Fibroblast of skin of abdomen (primary cell): Measurements from ENCODE around the gene SLX4IP.

Experiments used
- DNase-seq: peaks from one replicate; pipeline ENCODE4 v3.0.0-alpha.2; 2013

SLX4IP gene

GRCh38 chr20:10497791-10498190 is 62.7 kb downstream of the SLX4IP start:
- DNase-seq, result no peak

DNA sequence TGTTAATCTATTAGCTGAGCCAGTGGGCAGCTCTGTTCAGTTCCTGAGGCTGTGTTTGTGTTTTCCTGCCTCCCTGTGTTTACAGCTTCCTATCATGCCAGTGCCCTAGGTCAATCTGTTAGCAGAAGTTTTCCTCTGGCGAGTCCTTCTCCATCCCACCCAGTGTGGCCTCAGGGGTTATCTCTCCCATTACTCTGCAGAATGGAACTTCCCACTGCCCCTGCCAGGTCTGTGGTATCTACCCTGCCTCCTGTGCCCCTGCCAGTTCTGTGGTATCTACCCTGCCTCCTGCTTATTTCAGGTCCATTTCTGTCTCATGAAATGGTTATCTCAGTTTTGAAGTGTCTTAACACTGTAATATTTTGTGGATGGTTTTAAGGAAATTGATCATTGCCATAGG is 63.1 kb downstream of the SLX4IP start:
- DNase-seq, result no peak

GRCh38 chr20:10501402-10501801 is 66.3 kb downstream of the SLX4IP start:
- DNase-seq, result no peak

DNA sequence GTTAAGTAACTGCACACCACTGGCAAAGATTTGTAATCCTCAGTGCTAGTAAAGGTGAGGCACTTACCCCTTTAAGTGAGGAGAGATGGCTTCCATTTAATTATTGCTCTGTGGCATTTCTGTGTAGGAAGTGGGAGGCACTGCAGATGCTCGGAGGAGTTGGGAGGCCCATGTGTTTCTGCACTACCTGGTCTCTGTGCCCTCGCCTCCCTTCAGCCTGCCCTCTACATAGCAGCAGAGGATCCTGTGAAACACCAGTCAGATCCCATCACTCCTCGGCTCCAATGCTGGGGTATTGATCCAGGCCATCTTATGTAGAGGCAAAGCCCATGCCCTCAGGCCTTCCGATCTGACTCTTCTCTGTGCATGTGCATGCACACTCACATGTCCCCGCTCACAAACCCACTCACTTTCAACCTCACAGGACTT is 67.0 kb downstream of the SLX4IP start:
- no peak for DNase-seq

- DNase-seq, result no peak
Observed at GRCh38 chr20:10504608-10504993, 69.5 kb downstream of the SLX4IP start.

- DNase-seq, result peak; percentile 29
Observed at GRCh38 chr20:10504994-10505730, 70.1 kb downstream of the SLX4IP start.

DNA sequence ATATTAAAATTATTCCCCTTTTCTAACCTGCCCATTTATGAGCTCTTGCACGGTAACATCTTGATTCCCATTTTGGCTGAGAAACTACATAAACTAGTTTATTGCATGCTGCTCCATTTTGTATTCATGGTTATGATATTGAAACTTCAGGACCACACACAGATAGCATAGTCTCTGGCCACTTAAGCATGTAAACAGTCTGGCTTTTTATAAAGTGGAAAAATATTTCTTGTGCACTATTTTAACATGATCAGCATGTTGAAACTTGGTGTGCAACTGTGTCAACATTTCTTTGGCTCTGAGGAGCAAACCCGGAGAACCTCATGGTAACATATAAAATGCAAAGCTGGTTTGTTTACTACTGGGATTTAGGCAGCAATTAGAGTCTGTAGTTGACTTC is 70.7 kb downstream of the SLX4IP start:
- DNase-seq, result peak; percentile 34

DNA sequence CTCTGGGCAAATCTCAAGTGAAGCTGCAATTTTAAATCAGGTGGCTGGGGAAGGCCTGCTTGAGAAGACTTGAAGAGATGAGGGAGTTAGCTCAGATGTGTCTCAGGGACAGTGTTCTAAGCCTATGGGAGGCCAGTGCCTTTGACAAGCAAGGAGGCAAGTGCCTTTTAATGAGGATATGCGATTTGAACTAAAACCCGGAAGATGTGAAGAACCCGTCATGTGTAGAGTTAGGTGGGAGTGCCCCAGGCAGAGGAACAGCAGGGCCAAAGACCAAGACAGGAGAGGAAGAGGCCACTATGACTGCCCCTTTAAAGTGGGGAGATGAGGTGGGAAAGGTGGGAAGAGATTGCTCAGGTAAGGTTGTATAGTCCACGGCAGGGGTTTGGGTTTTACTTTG is 71.9 kb downstream of the SLX4IP start:
- DNase-seq, result no peak

- peak; percentile 20 for DNase-seq
Observed at GRCh38 chr20:10508060-10508459, 73.0 kb downstream of the SLX4IP start.

DNA sequence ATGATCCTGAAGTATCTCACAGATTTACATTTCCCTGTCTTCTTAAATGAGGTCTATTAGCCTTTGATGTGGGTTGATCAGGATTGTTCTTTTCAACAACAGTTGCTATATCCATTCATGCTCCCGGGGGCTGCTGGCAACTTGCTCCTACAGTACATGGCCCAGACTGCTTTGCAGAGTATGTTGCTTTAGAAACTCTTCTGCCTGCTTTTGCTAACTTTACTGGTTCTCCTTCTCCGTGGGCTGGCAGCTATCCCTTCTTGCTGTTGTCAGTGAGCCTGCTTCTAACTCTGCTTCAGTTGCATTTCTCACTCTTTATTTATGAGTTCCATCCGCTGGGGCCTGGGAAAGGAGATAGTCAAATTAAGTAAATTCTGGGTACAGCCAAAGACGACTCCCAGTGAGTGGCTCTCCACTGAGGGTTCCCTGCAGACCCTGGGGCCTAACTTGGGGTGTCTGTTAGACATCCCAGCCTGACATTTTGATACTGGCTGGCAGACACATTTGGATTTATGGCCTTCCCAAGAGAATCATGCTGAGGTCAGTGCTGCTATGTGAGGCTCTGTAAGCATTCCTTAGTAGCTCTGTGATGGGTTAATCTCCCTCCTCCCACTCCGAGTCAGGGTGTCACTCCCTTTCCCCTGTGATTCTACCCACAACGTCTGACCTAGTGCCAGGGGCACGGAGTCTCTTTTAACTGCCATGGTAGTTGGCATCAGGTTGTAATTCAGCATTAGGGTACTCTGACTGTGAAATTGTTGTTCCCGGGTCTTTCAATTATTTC is 73.6 kb downstream of the SLX4IP start:
- DNase-seq, result peak; percentile 74

DNA sequence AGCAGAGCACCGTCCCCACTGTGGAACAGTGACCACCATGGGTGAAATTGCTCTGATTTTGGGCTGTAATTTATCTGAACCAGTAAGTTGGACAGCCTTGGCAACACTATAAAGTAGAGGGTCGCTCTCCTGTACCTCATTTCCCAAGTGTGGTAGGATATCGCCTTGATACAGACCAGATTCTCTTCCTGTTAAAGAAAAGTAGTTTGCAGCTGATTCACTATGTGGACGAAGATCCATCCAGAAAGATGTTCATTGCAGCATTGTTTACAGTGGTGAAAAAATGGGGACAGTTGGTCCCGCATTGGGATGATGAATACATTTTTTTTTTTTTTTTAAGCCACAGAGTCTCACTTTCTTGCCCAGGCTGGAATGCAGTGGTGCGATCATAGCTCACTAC is 74.3 kb downstream of the SLX4IP start:
- no peak for DNase-seq

DNA sequence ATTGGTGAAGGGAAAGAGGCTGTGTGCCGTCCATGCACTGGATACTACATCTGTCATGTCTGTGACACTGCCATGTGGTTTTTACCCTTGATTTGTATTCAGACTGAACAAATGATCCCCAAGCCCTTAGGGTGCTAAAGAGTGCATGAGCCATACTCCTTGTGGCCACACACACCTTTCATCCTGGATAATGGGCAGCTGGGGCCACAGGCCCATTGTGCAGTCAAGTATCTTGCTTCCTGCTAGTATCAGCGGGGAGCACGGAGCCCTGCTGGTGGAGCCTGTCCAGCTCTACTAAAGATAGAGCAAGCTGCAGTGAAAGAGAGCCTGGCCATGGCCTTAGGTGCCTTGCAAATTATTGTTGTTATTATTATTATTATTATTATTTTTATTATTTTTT is 75.1 kb downstream of the SLX4IP start:
- DNase-seq, result no peak

GRCh38 chr20:10511170-10511508 is 76.0 kb downstream of the SLX4IP start:
- no peak for DNase-seq

GRCh38 chr20:10511509-10512251 is 76.6 kb downstream of the SLX4IP start:
- peak; percentile 98 for DNase-seq

GRCh38 chr20:10513061-10513460 is 78.0 kb downstream of the SLX4IP start:
- no peak for DNase-seq

- DNase-seq, result peak; percentile 39
Observed at GRCh38 chr20:10513931-10514575, 78.9 kb downstream of the SLX4IP start.

GRCh38 chr20:10516529-10516928 is 81.4 kb downstream of the SLX4IP start:
- no peak for DNase-seq

DNA sequence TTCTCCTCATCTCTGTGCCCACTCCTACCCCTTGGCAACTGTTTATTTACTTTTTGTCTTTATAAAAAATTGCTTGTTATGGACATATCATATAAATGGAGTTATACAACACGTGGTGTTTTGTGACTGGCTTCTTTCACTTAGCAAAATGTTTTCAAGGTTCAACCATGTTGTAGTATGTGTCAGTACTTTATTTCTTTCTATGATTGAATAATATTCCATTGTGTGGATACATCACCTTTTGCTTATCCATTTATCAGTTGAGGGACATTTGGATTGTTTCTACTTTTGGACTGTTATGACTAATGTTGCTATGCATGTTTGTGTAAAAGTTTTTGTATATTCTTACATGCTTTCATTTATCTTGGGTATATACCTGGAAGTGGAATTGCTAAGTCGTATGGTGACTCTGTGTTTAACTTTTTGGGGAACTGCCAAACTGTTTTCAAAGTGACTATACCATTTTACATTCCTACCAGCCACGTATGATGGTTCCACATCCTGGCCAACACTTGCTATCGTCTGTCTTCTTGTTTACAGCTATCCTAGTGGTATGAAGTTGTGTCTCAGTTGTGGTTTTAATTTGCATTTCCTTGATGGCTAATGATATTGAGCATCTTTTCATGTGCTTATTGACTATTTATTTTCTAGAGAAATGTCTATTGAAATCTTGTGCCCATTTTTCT is 84.4 kb downstream of the SLX4IP start:
- peak; percentile 67 for DNase-seq

DNA sequence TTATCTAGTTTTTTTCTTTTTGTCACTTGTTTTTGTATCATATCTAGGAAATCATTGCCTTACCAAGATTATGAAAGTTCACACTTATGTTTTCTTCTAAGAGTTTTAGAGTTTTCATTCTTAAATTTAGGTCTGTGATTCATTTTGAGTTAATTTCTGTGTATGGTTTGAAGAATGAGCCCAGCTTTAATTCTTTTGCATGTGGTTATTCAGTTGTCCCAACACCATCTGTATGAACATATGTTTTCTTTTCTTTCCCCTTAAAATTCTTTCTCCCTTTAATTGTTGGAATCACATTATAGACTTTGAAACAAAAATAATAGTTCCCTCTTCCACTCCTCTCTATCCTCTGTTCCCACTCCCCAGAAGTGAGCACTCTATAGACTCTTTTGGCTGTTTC is 85.4 kb downstream of the SLX4IP start:
- peak; percentile 40 for DNase-seq

DNA sequence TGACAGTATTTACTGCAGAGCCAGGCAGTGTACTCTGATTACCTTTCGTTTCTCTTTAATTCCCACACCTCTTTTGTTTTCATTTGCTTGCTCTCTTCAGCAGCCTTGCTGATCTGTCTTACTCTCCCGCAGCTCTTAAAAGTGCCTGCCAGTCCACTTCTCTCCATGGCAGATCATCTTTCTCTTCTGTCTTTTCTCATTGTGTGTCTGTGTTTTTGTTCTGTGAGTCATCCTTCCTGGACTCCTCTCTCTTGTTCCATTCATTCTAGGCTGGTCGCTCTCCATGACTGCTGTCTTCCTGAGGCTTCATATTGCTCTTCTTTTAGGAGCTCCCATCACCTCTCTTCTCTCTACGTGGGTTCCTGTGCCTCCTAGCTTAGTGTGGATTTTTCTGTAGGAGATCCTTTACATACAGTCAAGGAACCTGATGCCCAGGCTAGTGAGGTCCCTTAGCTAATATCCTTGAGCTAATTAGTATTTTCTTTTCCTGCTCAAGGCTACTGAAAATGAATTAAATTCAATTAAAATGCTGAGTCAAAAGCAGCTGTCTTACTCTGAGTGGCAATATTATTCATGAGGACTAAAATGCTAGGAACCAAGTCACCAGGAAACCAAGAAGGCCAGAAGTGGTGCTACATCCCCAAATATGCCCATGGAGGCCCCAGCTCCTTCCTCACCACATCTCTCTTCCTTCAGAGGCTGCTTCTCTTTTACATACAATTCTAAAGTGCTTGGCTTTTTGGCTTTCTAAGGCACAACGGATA is 86.1 kb downstream of the SLX4IP start:
- peak; percentile 84 for DNase-seq

GRCh38 chr20:10521836-10522235 is 86.7 kb downstream of the SLX4IP start:
- DNase-seq, result no peak

- no peak for DNase-seq
Observed at GRCh38 chr20:10522328-10522727, 87.2 kb downstream of the SLX4IP start.
